IgD-negative memory B cell (primary cell): ENCODE measurements around the gene CR1L. TPM values are rescaled to one million over a fixed set of nuclear protein-coding genes. Genes with fewer than 3 reads are reported as not detected.
"Not testable (repeated sequence)": the region's sequence is repeated elsewhere in the genome, so short reads cannot be mapped to it uniquely, and the experiment has no call there.

Source experiments
- H3K27ac Mint-ChIP-seq, 3 donors: one replicate each; pipeline ENCODE4 v1.8.0; 2020 to 2022; ENCODE audit warnings: mild to moderate bottlenecking in 3 of 3, mixed read lengths in 3 of 3, moderate library complexity in 1 of 3
- H3K27me3 Mint-ChIP-seq: one replicate; pipeline ENCODE4 v1.8.0; 2021; ENCODE audit warnings: mixed read lengths
- H3K36me3 Mint-ChIP-seq: one replicate; pipeline ENCODE4 v1.8.0; 2020; ENCODE audit warnings: mild to moderate bottlenecking, mixed read lengths
- H3K4me1 Mint-ChIP-seq, 3 donors: one replicate each; pipeline ENCODE4 v1.8.0; 2020 to 2022; ENCODE audit warnings: mixed read lengths in 3 of 3, mild to moderate bottlenecking in 1 of 3
- H3K4me3 Mint-ChIP-seq, 4 donors: one replicate each; pipeline ENCODE4 v1.8.0; 2020 to 2022; ENCODE audit warnings: mild to moderate bottlenecking in 4 of 4, mixed read lengths in 4 of 4, moderate library complexity in 3 of 4
- H3K9me3 Mint-ChIP-seq, 3 donors: one replicate each; pipeline ENCODE4 v1.8.0; 2020 to 2021; ENCODE audit warnings: mixed read lengths in 3 of 3, mild to moderate bottlenecking in 1 of 3
- polyA plus RNA-seq: library from polyadenylated mRNA; unstranded; fragments of 300-500 nt; fragmentation: Illumina TruSeq; gene quantifications from one replicate; pipeline ENCODE4 v1.2.3, GENCODE V29; 2021

The CR1L gene
- polyA plus RNA-seq, 1 donor from 2014 or later: not detected

DNA sequence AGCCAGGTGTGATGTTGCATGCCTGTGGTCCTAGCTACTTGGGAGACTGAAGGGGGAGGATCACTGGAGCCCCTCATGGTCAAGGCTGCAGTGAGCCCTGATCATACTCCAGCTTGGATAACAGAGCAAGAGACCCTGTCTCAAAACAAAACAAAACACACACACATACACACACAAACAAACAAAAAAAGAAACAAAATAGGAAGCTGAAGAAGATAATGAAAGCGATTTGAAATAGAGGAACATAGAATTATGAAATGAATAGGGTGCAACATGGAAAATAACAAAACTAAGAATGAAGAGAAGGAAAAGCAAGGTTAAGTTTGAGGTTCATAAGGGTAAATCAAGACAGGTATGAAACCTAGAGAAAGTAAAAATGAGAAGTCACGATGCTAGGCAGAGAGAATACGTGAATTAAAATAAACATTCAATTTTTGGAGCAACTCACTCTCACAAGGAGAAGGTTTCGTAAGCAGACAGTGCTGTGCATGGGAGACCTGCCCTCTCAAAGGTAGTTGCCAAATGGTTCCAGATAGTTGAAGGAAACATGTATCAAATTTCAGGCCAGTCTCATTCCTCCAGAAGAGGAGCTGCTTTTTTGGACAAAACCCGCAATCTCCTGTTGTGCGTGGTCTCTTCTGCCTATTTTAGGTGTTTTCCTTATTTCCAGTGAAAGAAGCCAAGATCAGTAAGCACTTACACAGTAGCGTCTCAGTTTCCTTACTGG lies 110.2 kb downstream of the CR1L start:
- Mint-ChIP-seq H3K36me3 (no peaks in the 10 kb centered on the region), H3K27ac (no peak overlapping the region), H3K9me3 (no peaks in the 10 kb centered on the region), H3K4me3 (peak overlapping the region in 2 of 4 donors; percentile 3 to 56), H3K27me3 (no peaks in the 10 kb centered on the region), H3K4me1 (peaks cover 23 to 43% (median 40%) of the 10 kb centered on the region in 3 donors)

DNA sequence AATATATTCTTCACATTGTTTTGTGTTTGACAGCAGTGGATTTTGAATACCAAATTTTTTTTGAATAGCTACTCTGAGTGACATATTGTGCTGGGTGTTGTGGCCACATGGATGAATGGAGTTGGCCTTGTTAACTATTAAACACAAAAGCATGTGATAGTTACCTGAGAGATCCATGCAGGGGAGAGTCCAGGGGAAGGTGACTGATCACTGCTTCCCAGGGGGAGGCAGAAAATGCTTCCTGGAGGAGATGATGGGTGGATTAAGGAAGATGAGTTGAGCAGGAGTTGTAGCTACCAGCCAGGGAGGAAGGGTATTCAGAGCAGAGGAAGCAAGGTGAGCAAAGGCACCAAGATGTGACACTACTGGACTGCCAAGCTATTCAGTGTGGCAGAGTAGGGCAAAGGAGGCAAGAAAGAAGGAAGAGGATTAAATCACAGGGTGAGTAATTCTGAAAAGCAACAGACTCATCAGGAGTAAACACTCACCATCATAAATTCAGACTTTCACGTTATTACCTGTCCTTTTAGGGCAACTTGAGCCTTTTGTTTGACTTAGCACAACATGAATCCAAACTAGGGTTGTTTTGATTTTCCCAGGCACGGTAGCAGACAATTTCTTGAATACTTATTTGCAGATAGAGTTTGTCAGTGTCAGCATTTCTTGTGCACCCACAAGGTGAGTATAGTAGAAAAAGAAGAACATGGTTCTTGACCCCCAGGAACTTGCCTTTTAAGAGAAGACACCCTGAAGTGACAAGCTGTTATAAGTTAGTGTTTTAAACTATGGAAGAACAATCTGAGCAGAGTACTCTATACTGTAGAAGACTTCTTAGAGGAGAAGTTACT lies 111.1 kb downstream of the CR1L start:
- Mint-ChIP-seq H3K27ac (peak overlapping the region; percentile 0 to 28 (median 16)), H3K27me3 (no peaks in the 10 kb centered on the region), H3K4me1 (peaks cover 22 to 40% (median 37%) of the 10 kb centered on the region in 3 donors), H3K9me3 (no peaks in the 10 kb centered on the region), H3K36me3 (peaks cover 2% of the 10 kb centered on the region), H3K4me3 (peak overlapping the region in 1 of 4 donors; percentile 20)

GRCh38 chr1:207762622-207763021 lies 117.7 kb downstream of the CR1L start:
- H3K4me3 Mint-ChIP-seq: no peak overlapping the region
- H3K27ac Mint-ChIP-seq: no peak overlapping the region
- H3K27me3 Mint-ChIP-seq: no peaks in the 10 kb centered on the region
- no peaks in the 10 kb centered on the region for H3K9me3 Mint-ChIP-seq
- H3K36me3 Mint-ChIP-seq: peaks cover 16% of the 10 kb centered on the region
- no peaks in the 10 kb centered on the region for H3K4me1 Mint-ChIP-seq

- peaks cover 18% of the 10 kb centered on the region for H3K36me3 Mint-ChIP-seq
- no peak overlapping the region for H3K27ac Mint-ChIP-seq
- no peaks in the 10 kb centered on the region for H3K4me1 Mint-ChIP-seq
- H3K9me3 Mint-ChIP-seq: no peaks in the 10 kb centered on the region
- H3K27me3 Mint-ChIP-seq: no peaks in the 10 kb centered on the region
- H3K4me3 Mint-ChIP-seq: no peak overlapping the region
Measured at GRCh38 chr1:207763091-207763490, 118.2 kb downstream of the CR1L start.

- H3K27ac Mint-ChIP-seq: no peak overlapping the region
Measured at GRCh38 chr1:207763972-207764371, 119.0 kb downstream of the CR1L start.

GRCh38 chr1:207766569-207766968 lies 121.6 kb downstream of the CR1L start:
- peaks cover 0 to 2% (median 0%) of the 10 kb centered on the region in 3 donors for H3K9me3 Mint-ChIP-seq
- peaks cover 23% of the 10 kb centered on the region for H3K36me3 Mint-ChIP-seq
- H3K4me1 Mint-ChIP-seq: peaks cover 0 to under 1% (median 0%) of the 10 kb centered on the region in 3 donors
- no peaks in the 10 kb centered on the region for H3K27me3 Mint-ChIP-seq
- no peak overlapping the region for H3K4me3 Mint-ChIP-seq
- no peak overlapping the region for H3K27ac Mint-ChIP-seq

More at GRCh38 chr1:207763972-207764371, 119.0 kb downstream of the CR1L start:
- no peaks in the 10 kb centered on the region for H3K27me3 Mint-ChIP-seq
- peaks cover 20% of the 10 kb centered on the region for H3K36me3 Mint-ChIP-seq
- no peak overlapping the region for H3K4me3 Mint-ChIP-seq
- no peaks in the 10 kb centered on the region for H3K9me3 Mint-ChIP-seq
- H3K4me1 Mint-ChIP-seq: no peaks in the 10 kb centered on the region

- Mint-ChIP-seq H3K4me1 (peaks cover 4 to 20% (median 6%) of the 10 kb centered on the region in 3 donors), H3K36me3 (peaks cover 31% of the 10 kb centered on the region)
- H3K9me3 Mint-ChIP-seq, H3K27ac Mint-ChIP-seq, H3K27me3 Mint-ChIP-seq, H3K4me3 Mint-ChIP-seq: not testable (repeated sequence)
Measured at GRCh38 chr1:207770514-207770913, 125.6 kb downstream of the CR1L start.

Other genes with a start within 250 kb of the CR1L start
- gene CR2, start 190.8 kb upstream of the CR1L start, polyA plus RNA-seq: 44.7 TPM
- gene CR1, start 149.0 kb upstream of the CR1L start, polyA plus RNA-seq: 37.3 TPM
- gene CD46, start 106.9 kb downstream of the CR1L start, polyA plus RNA-seq: 67.2 TPM